NOMO-1 (cell line): ENCODE measurements around the gene PSMD3.

Experiments used
- DNase-seq, 2 experiments: peaks; one replicate each; lab custom pipeline; 2025; ENCODE audit not compliant: unreplicated experiment in 2 of 2; lab: John Stamatoyannopoulos, UW

Gene PSMD3

GRCh38 chr17:40019140-40019991 is 38.8 kb downstream of the PSMD3 start:
- DNase-seq, result no peak

- no peak for DNase-seq
Measured at GRCh38 chr17:40020146-40020545, 39.5 kb downstream of the PSMD3 start.

DNA sequence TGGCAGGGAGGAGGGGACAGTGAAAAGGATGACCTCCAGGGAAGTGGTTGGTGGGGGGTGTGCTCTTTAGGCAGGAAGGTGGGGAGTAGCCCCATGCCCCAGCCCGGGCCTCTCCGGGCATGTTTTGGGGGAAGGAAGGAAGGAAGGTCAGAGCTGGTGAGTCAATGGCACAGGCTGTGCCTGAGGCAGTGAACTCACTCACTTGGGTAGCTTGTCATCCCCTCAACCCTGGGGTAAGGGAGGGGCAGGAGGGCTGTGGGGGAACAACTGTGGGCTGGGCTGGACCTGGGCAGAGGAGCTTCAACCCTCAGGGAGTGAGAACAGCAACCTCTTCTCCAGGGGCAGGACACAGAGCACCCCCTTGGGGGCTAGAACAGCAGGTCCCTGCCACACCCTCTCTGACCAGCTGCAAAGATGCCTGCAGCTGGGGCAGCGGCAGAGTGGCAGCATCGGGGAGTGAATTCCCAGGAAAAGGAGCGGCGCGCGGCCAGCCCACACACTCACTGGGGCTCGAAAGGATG is 40.9 kb downstream of the PSMD3 start:
- no peak for DNase-seq

DNA sequence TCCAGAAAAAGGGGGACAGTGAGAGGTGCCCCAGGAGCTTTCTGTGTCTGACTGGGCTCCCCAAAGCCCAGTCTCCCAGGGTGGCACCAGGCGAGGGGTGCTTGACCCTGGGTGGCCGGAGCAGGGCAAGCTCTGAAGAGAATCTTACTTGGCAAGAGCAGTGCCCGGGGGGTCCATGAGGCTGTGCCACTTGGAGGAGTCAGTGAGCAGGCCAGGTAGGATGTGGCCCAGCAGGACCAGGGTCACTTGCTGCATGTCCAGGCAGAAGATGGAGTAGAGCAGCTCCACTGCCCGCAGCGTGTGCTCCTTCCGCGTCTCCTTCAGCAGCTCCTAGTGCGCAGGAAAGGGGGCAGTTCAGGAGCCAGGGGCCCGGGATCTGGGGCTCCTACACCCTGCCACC is 41.9 kb downstream of the PSMD3 start:
- DNase-seq, result no peak

DNA sequence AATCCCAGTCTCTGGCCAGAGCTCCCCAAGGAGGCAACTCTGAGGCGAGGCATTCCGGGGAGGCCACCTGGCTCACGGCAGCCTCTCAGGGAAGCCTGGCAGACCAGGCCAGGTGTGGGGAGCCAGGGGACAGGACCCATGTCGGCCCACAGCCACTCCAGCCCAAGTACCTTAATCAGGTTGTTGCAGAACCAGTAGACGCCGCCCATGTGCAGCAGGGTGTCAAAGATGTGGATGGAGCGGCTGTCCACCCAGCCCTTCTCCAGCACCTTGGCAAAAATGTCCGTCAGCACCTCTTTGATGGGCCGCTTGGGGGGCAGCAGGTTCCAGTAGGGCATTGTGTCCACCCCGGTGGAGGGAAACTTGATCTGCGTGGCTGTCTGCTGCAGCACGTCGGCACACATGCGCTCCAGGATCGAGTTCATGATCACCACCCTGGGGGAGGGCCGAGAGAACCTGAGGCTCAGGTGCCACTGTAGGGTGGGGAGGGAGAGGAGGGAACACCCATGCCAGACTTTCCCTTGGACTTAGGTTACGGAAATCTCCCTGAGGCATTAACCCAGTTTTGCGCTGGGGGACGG is 42.4 kb downstream of the PSMD3 start:
- no peak for DNase-seq

DNA sequence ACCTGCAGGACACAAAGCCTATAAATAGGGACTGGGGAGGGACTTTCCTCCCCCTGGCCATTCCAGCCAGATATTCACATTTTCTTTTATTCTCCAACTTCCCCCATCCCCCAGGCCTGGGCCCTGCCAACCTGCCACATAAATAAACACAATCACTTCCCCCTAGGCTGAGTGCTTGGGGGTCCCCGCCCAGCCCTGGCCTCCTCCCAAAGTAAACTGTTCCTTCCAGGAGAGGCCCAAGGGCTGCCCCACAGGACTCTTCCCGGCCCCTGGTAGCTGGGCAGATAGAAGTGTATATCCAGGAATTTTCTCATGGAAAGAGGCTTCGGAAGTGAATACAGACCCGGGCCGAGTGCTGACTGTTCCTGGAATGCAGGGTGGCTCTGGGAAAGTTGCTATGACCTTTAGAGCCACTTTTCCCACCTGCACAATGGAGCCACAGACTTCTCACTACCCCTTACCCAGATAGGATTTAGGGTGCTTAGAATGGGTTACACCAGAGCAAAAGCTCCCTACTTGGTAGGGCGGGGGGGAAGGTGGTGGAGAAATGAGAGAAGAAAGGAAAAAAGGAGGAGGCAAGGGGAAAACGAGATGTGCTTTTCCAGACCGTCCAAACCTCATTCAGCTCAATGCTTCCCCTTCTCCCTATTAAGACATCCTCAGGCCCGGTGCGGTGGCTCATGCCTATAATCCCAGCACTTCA is 43.1 kb downstream of the PSMD3 start:
- no peak for DNase-seq

- DNase-seq, result no peak
Measured at GRCh38 chr17:40024901-40025300, 44.3 kb downstream of the PSMD3 start.

GRCh38 chr17:40025559-40025958 is 45.0 kb downstream of the PSMD3 start:
- no peak for DNase-seq

- no peak for DNase-seq
Measured at GRCh38 chr17:40025991-40026815, 45.6 kb downstream of the PSMD3 start.

- peak; percentile 12 to 40 for DNase-seq
Measured at GRCh38 chr17:40026816-40027613, 46.4 kb downstream of the PSMD3 start.

DNA sequence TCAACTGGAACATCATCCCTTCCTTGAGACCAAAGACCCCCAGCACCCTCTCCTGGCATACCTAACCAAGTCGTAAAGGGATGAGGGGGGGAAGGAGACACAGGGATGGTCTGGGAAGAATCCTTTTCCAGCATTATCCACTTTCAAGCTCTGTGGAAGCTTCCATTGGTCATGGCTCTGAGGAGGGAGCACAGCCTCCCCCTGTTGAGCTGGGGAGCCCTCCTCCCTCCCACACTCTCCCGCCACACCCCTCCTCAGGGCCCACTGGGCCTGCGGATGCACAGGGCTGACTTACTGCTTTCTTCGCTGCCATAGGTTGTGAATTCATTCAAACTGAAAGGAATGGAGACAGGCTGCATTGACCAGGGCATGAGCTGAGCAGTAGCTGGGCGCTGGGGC is 47.0 kb downstream of the PSMD3 start:
- DNase-seq, result no peak

- no peak for DNase-seq
Measured at GRCh38 chr17:40028595-40028994, 48.0 kb downstream of the PSMD3 start.

- DNase-seq, result no peak
Measured at GRCh38 chr17:40031706-40032105, 51.1 kb downstream of the PSMD3 start.

GRCh38 chr17:40032322-40033320 is 52.0 kb downstream of the PSMD3 start:
- no peak for DNase-seq

DNA sequence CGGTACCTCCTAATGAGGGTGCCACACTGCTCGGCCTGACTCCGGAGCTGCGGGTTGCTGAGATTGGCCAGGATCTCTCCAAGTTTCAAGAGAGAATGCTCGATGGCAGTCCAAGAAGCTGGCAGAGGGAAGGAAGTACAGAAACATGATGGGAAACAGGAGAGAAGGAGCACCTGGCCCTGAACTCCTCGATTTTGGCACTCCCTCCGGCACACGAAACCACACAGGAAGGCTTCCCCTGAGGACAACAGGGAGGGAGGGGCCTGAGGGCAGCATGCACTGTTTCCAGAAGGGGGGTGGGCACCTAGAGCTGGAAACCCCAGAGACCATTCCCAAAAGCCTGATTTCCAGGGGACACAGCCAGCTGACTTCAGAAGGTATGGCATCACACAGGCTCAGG is 52.7 kb downstream of the PSMD3 start:
- no peak for DNase-seq

DNA sequence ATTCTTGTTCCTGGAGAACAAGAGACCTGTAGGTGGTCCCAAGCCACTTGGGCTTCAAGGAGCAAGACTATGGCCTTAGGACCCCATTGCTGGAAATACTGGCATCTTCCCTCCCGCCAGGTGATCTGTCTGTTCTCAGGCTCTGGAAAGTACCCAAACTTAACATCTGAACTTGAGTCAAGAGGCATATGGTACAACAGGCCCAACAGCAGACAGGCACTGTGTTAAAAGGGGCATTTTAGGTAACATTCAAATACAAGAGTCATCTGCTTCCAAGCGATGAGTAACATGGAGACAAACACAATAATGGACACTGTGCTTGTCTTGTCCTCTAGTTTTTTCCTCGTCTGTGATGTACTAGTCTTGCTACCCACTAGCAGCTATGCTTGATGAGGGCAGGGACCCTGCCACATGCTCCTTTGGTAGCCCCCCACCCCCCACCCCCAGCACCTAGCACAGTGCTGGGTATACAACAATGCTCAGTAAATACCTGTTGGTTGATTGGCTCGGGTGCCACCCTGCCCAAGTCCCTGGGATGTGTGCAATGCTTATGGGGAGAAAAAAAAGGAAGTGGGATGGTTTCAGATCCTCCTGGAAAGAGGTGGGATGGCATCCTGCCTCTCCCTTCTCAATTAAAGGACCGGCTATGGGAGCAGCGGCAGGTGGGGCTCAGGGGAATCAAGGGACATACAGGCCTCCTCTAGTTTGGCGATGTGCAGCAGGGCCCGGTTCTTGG is 54.0 kb downstream of the PSMD3 start:
- no peak for DNase-seq

DNA sequence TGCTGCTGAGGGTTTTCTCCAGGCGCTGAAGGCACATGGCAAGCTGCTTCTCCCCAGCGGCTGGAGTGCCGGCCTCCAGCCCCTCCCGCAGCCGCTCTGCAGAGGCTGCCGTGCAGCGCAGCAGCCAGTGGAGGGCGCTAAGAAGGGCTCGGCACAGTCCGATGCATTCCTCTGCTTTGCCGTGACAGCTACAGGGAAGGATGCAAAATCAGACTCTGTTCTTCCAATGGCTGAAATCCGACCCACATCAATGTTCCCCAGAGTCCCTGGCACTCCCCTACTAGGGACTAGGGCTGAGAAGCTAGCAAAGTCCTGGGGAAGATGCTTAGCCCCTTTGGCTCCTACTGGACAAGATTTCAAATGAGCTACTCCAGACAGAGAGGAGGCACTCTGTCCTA is 54.6 kb downstream of the PSMD3 start:
- no peak for DNase-seq

GRCh38 chr17:40038882-40039513 is 58.4 kb downstream of the PSMD3 start:
- DNase-seq, result no peak
